Ovary (tissue), 10 donors: Measurements from ENCODE around the gene NFS1. TPM values are rescaled to one million over a fixed set of nuclear protein-coding genes. Genes with fewer than 3 reads are reported as not detected.
A peak's percentile ranks its signal among the peaks of the same experiment; 100 is the strongest.
"Not testable (repeated sequence)": the region's sequence is repeated elsewhere in the genome, so short reads cannot be mapped to it uniquely, and the experiment has no call there.

Experiments used
- DNase-seq, 5 donors: peaks; one replicate each; pipeline ENCODE4 v3.0.0-alpha.2; 2019 to 2020
- H3K27ac ChIP-seq, 2 donors: fragments of 200-600 bp; one replicate each; pipeline versions ENCODE4 v1.5.1 to v1.8.0; 2019 to 2022
- H3K27me3 ChIP-seq: fragments of 200-600 bp; one replicate; pipeline ENCODE4 v1.8.0; 2022
- H3K36me3 ChIP-seq: fragments of 200-600 bp; sonication (generic); one replicate; pipeline ENCODE4 v1.5.1; 2019
- H3K4me1 ChIP-seq: one replicate; pipeline ENCODE4 v1.8.1; 2013; ENCODE audit warnings: mild to moderate bottlenecking, moderate library complexity; ENCODE audit not compliant: insufficient read depth
- H3K4me3 ChIP-seq: fragments of 200-600 bp; sonication (generic); one replicate; pipeline ENCODE4 v1.5.1; 2017
- H3K9me3 ChIP-seq, 2 donors: fragments of 200-600 bp in 1 of 2; sonication (generic) in 1 of 2; one replicate each; pipeline versions ENCODE4 v1.5.1 to v1.8.1; 2013 to 2019; ENCODE audit warnings: mild to moderate bottlenecking in 1 of 2, moderate library complexity in 1 of 2
- EP300 ChIP-seq: sonication (generic); formaldehyde crosslinking; IDR thresholded peaks from one replicate; pipeline ENCODE4 v1.6.1; 2017; ENCODE audit warnings: antibody characterized with exemption
- POLR2A ChIP-seq: fragments of 450-650 bp; IDR thresholded peaks from one replicate; pipeline ENCODE4 v1.6.1; 2017; ENCODE audit warnings: antibody characterized with exemption, mild to moderate bottlenecking, moderate library complexity
- WGBS, 3 donors: extraction: QIAGEN DNeasy Blood & Tissue Kit in 1 of 3; methylation state at CpG; one replicate each; pipeline versions ENCODE4 v1.1.5 to v1.1.7; 2013 to 2017; 5-methylcytosine and 5-hydroxymethylcytosine counted together
- intact Hi-C, 4 donors: fragments of 100-400 bp; cut with DNase I; formaldehyde crosslinking; loops; one replicate each; pipeline versions ENCODE4 v1.11.0 to v1.15.1; 2022 to 2023
- long read RNA-seq, 3 donors: library from polyadenylated mRNA in 2 of 3; unstranded in 2 of 3; transcript quantifications; one replicate each; pipeline ENCODE4 v2.0.0 and lab custom pipeline, GENCODE V29; 2021 to 2026
- polyA plus RNA-seq, 2 donors: library from polyadenylated mRNA; stranded (reverse); fragments of 200-250 nt in 1 of 2; fragments of 350-450 nt in 1 of 2; fragmentation: Illumina TruSeq in 1 of 2; extraction: RNeasy Lipid Tissue Mini Kit (QIAGEN cat#74804) in 1 of 2; gene quantifications; one replicate each; pipeline ENCODE4 v1.2.3, GENCODE V29; 2013 to 2014
- total RNA-seq, 7 donors: library from RNA; depleted of rRNA in 2 of 7; stranded (reverse); fragments of >200 nt in 2 of 7; fragmentation: NEBNext Ultra II Directional in 3 of 7; extraction: Animal tissue kit (Norgen Biotek cat#: 25700) in 3 of 7; gene quantifications; one replicate each; pipeline versions ENCODE4 v1.1.0 to v1.2.4, GENCODE V29; 2016 to 2023
- TF ChIP-seq, protein P1 (sequence below), 3 donors: fragments of 450-650 bp in 2 of 3; fragments of 200-600 bp in 1 of 3; IDR thresholded peaks; one replicate each; pipeline versions ENCODE4 v1.5.1 to v1.8.0; 2016 to 2022; ENCODE audit warnings: antibody characterized with exemption in 3 of 3, mild to moderate bottlenecking in 1 of 3
- donor health status: DM: no; HTN: no; CAD: no; lungs with moderate emphysema.
- donor health status: DM: no; HTN: no; CAD: no.
- donor health status: Bipolar disorder and iron deficiency.
- donor health status: DM: yes; HTN: yes; CAD: no.
- donor health status: DM: no; HTN: no; CAD: no.
- donor health status: DM: yes; HTN: yes; CAD: no.

The NFS1 gene
- total RNA-seq (10 to 100 TPM; 17.3 to 33.7 (median 29.4) TPM), polyA plus RNA-seq (10 to 100 TPM; 26.8 to 58.1 TPM)
- long read RNA-seq, donor 1, transcript NFS1-204 (13 exons, 1,956 nt): minor isoform, 5 of 128 reads
- long read RNA-seq, donor 1, transcript NFS1-203 (13 exons, 3,012 nt): major isoform, 82 of 128 reads
- long read RNA-seq, donor 1, partial matches to known transcripts: 23 of 128 reads
- long read RNA-seq, donor 1, other reads (novel, unspliced or antisense): 17 of 128 reads
- long read RNA-seq, donor 2, transcript NFS1-203 (13 exons, 3,012 nt): major isoform, 8 of 10 reads
- long read RNA-seq, donor 2, partial matches to known transcripts: 0 of 10 reads
- long read RNA-seq, donor 2, other reads (novel, unspliced or antisense): 0 of 10 reads
- long read RNA-seq, donor 3, transcript NFS1-203 (13 exons, 3,012 nt): major isoform, 22 of 39 reads
- long read RNA-seq, donor 3, partial matches to known transcripts: 11 of 39 reads
- long read RNA-seq, donor 3, other reads (novel, unspliced or antisense): 3 of 39 reads

DNA sequence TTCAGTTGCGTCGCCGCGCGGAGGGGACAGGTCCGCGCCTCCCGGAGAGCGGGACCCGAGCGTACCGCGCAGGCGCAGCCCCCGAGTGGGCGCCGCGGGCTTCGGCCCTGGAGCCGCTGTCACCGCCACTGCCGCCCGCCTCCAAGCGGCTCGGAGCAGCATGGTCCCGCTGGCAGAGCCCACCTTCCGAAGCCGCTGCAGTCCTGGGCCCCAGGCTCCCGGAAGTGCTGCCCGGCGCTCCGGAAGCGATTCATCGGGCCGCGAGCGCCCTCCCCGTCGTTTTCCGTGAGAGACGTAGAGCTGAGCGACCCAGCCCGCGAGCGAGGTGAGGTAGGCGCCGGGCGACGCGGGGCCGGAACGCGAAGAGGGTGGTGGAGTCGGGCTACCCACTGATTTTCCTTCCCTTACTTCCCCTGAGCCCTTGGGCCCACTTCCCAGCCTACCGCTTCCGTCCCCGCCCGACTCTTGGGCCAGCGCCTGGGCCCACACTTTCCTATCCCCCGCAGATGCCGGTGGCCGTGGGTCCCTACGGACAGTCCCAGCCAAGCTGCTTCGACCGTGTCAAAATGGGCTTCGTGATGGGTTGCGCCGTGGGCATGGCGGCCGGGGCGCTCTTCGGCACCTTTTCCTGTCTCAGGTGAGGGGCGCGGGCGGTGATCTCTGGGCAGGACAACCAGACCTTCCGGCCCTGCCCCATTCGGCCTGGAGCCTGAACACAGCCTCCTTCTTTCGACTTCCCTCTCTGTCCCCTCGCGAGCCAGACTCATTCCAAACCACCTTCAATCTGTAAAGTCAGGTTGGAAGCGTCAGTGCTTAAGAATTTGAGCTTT lies at the start of gene NFS1, which contains the start of gene ROMO1:
Gene NFS1 (minus strand): TSS at position 226 of the 830 bp plus-strand sequence. CDS start 64 bp downstream, at position 162.
Gene ROMO1 (plus strand): TSS at position 279 of the 830 bp plus-strand sequence. CDS start 228 bp downstream, at position 507.
- WGBS, 3 donors: 0 to 1% (median 0%) methylated on average over 57 to 81 of the region's 81 CpGs

DNA sequence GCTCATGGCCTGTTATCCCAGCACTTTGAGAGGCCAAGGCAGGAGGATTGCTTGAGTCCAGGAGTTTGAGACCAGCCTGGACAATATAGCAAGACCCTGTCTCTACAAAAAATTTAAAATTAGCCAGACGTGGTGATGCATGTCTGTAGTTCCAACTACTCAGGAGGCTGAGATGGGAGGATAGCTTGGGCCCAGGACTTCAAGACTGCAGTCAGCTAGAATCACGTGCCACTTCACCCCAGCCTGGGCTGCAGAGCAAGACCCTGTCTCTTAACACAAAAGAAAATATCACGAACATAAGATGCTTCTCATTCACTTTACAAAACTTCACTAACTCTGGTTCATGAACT lies 45.3 kb upstream of the NFS1 start:
- not testable (repeated sequence) for DNase-seq, H3K4me3 ChIP-seq, H3K4me1 ChIP-seq, H3K9me3 ChIP-seq, H3K36me3 ChIP-seq, H3K27me3 ChIP-seq
- 89 to 96% (median 96%) methylated on average over 3 of the region's 3 CpGs for WGBS, 3 donors
- intact Hi-C loops: loop anchor here in 1 of 4 donors (5.0 to 10.0 kb wide), 2 partner anchors 127 to 800 kb away; partner anchors contain the start of genes MYL9 and SPAG4
- peak overlapping the region in 1 of 2 donors; percentile 14 for H3K27ac ChIP-seq

More for the DNA sequence above, at the start of gene NFS1, which contains the start of gene ROMO1:
- H3K36me3 ChIP-seq: no peaks in the 10 kb centered on the region
- H3K4me1 ChIP-seq: peaks cover 7% of the 10 kb centered on the region
- TF ChIP-seq POLR2A: peak; percentile 66
- no peak for TF ChIP-seq EP300
- TF ChIP-seq, protein P1, sequence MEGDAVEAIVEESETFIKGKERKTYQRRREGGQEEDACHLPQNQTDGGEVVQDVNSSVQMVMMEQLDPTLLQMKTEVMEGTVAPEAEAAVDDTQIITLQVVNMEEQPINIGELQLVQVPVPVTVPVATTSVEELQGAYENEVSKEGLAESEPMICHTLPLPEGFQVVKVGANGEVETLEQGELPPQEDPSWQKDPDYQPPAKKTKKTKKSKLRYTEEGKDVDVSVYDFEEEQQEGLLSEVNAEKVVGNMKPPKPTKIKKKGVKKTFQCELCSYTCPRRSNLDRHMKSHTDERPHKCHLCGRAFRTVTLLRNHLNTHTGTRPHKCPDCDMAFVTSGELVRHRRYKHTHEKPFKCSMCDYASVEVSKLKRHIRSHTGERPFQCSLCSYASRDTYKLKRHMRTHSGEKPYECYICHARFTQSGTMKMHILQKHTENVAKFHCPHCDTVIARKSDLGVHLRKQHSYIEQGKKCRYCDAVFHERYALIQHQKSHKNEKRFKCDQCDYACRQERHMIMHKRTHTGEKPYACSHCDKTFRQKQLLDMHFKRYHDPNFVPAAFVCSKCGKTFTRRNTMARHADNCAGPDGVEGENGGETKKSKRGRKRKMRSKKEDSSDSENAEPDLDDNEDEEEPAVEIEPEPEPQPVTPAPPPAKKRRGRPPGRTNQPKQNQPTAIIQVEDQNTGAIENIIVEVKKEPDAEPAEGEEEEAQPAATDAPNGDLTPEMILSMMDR (IDR thresholded peaks at IDR 0.05): peak in 2 of 3 donors; percentile 23 to 31
- peak within 1 kb of the TSS; percentile 65 to 77 for H3K27ac ChIP-seq
- H3K27me3 ChIP-seq: no peaks in the 10 kb centered on the region
- intact Hi-C loops: loop anchor here in 2 of 4 donors (10.0 kb wide), 2 partner anchors 95 to 225 kb away; no protein-coding TSS in a partner anchor
- peak within 1 kb of the TSS; percentile 67 for H3K4me3 ChIP-seq
- DNase-seq: peak; percentile 79 to 91 (median 85)
- no peaks in the 10 kb centered on the region for H3K9me3 ChIP-seq

DNA sequence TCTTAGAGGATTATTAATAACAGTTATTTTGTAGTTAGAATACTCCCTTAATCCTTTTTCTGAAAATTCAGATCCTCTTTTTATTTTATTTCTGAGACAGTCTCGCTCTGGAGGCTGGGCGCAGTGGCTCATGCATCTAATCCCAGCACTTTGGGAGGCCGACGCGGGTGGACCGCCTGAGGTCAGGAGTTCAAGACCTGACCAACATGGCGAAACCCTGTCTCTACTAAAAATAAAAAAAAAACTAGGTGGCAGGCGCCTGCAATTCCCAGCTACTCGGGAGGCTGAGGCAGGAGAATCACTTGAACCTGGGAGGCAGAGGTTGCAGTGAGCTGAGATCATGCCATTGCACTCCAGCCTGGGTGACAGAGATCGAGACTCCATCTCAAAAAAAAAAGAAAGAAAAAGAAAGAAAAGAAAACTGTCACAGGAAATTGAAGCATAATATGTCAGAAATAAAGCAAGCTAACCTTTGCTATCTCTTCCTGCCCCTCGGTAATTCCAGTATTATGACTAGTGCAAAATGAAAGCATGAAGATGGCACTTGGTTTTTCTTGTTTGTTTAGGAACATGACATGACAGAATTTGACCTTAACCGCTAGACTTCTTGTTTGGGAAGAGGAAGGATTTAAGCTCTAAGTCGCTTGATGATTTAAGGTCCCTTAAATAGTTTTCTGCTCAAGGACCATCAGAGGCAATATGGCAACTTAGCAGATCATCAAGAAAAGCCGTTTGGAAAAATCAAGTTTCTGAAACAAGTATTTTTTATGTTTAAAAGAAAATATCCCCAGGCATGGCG lies 44.7 kb upstream of the NFS1 start:
- Histone ChIP-seq H3K4me1 (peaks cover 2% of the 10 kb centered on the region), H3K27ac (peak overlapping the region in 1 of 2 donors; percentile 93)

More for the DNA sequence above, 44.7 kb upstream of the NFS1 start:
- no peak for TF ChIP-seq POLR2A
- TF ChIP-seq, protein P1 (IDR thresholded peaks at IDR 0.05): no peak
- no peak for TF ChIP-seq EP300
- intact Hi-C loops: loop anchor here in 1 of 4 donors (2.0 to 10.0 kb wide), 3 partner anchors 27 to 801 kb away; partner anchors contain the start of genes MYL9 and SPAG4
- no peaks in the 10 kb centered on the region for H3K9me3 ChIP-seq
- 54 to 74% (median 63%) methylated on average over 15 of the region's 15 CpGs for WGBS, 3 donors
- no peak overlapping the region for H3K4me3 ChIP-seq
- H3K36me3 ChIP-seq: no peaks in the 10 kb centered on the region
- H3K27me3 ChIP-seq: no peaks in the 10 kb centered on the region
- DNase-seq: peak in 3 of 5 donors; percentile 31 to 47 (median 38)
